Inflammatory macrophage (primary cell): ENCODE results near the gene LCP1.

Experiments
- DNase-seq, 2 donors: peaks; one replicate each; pipeline ENCODE4 v3.0.0-alpha.2; 2020 to 2022

Gene LCP1

DNA sequence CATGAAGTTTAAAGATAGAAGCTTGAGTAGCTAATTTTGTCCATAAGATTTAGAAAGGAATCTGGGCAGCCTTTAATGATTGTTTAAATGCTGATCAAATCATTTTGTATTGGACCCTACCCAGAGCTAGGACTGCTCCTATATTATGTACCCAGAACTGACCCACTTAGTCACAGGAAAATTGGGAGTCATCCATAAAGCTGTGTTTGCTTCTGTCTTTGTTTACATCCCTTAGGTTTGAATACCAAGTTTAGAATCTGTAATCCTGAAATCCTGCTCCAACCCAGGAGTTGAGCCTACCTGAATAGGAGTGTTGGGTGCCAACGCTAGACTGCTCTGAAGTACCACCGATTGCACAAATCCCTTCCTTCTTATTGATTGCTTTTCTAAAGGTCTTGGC lies 23.8 kb downstream of the LCP1 start:
- no peak for DNase-seq

DNA sequence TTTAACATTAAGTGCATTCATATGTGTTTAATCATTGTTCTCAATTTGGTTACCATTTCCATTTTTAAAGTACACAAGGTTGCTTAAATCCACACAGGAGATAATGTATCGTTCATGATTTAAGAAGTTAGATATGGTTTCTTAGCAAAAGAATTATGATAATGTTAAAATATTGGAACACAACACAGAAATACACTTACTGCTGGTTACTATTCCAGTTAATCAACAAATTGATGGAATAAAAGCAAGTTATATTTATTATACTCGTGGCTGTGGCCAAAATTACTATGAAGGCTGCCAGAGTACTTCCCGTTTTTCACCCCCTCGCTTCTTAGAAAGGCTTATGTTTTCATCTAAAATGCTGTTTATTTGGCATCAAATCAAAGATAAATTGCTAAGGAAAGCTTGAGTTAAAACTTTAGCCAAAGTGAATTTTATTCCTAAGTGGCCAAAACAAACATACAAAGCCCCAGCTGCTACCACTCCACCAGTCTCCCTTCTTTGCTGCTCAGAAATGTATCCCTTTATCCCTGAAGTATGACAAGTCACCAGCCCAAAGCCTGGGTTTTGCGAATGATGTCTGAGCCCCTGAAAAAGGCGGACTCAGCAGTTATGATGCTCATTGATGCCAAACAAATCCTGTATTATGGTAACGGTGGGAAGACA lies 27.7 kb downstream of the LCP1 start:
- no peak for DNase-seq

DNA sequence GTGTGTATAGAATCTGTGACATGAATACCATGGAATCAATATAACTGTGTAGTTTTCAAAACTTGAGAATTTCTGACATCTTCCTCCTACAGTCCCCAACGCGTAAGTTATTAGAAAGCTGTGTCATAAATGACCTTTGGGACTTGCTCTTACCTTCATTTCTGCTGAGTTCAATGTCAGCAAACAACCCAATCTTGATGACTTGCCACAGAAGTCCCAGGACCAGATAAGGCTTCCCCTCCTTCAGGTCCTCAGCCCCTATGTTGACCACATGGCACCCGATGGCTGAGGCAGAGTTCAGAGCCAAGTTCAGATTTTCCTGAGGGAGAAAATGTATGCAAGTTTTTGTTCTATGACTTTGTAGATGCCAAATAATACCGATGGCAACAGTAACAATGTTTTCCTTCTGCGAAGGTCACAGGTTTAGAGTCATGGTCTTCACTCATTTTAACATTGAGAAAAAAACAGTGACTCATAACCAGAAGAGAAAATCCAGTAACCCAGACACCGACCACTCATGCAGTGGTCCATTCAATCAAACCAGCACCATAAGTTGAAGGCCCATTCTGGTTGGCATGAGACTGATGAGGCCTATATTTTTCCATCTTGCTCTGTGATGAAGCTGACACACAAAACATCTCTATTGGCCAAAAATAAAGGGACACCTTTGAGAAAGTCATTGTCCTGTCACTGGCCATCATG lies 29.2 kb downstream of the LCP1 start:
- no peak for DNase-seq

DNA sequence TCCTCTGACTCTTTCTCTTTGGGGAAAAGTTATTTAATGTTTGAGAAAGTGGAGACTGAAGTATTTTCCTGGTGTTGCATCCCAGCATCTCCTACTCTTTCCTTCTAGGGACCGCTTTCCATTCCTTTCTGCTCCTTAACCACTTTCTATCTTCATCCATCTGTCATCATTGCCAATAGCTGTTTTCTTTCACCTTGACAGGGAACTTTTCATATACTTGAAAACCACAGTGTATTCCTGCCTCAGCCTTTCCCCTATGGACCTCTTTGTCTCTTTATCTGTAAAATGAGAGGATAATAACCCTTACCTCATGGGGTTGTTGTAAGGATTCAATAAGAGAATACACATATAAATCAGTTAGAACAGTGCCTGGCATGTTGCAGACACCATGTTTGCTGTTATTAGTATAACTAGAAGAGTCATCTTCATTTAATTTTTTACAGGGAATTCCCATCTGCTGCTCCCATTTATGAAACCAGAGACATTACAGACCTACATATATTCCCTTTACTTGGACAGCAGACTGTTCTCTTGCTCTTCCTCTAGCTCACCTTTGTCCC lies 31.8 kb downstream of the LCP1 start:
- DNase-seq: no peak

DNA sequence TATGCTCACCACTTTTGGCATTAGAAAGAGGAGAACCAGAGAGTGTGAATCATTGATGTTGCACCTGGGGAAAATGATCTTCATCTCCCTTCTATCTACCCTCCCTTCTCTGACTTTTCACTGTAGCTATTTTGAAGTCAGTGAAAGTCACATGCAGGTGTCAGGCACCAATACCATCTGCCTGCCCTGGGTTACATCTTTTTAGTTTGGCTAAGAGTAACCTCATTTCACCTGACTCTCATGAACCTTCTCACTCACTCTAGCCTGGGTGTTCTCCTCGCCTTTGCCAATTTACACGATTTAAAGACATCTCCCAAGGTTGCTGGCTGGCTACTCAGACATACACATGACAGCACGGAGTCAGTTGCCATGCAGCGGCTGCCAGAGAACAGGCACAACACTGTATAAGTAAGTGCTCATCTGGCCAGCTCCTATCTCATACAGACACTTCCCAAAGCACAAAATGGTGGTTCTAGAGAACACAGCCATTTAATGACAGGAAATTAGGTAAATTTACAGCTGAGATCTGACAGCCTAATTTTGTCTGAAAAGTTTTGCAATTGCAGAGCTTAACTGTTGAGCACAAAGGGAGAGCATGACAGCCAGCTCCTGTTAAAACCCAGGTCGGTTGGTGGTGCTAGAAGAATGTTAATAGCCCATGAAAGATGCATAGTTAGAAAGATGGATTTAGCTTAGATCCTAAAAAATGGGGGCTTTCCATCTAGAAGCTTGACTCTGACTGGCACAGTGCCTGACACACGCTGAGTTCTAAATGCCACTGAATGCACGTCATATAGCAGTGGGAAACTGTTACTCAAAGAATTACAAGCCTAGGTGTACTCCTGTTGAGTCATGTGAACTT lies 32.5 kb downstream of the LCP1 start:
- no peak for DNase-seq

GRCh38 chr13:46146898-46147297 lies 35.1 kb downstream of the LCP1 start:
- DNase-seq: no peak

DNA sequence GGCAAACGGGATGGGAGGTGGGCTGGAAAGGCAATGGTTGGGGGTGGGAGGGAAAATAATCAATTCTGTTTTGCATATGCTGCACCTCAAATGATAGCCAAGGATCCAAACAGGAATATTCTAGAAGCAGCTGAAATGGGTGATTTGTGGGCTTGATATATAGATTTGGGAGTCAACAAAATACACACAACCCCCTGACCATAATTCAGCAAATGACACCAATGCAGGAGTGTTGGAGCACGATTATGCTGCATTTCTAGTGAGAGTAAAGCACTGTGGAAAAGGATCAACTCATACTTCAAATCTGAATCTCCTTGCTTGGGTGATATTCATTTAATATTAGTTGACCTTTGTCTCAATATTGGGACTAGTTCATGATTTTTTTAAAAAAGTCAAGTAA lies 36.0 kb downstream of the LCP1 start:
- DNase-seq: no peak

GRCh38 chr13:46145135-46145534 lies 36.8 kb downstream of the LCP1 start:
- DNase-seq: no peak

DNA sequence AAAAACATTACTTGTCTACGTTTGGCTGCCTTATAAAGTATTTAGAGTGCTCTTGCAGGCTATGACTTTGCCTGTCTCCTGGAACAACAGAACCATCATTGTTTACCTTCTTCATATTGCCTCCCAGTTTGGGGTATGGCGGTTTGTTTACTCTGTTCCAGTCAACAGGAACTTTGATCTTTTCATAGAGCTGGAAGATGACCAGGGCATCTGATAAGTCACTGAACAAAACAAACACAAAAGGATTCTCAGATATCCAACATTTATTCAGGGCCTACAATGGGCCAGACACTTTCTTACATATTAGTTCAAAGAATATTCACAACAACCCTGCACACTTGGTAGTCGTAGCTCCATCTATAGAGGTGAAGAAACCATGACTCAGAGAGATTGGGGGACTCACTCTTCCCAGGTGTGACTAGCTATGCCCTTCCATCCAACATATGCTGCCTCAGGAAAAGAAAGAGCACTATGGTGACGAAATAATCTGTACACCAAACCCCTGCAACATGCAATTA lies 38.7 kb downstream of the LCP1 start:
- no peak for DNase-seq

- DNase-seq: no peak
These were observed 39.2 kb downstream of the LCP1 start for GRCh38 chr13:46142776-46143175.

GRCh38 chr13:46140044-46140443 lies 41.9 kb downstream of the LCP1 start:
- no peak for DNase-seq

DNA sequence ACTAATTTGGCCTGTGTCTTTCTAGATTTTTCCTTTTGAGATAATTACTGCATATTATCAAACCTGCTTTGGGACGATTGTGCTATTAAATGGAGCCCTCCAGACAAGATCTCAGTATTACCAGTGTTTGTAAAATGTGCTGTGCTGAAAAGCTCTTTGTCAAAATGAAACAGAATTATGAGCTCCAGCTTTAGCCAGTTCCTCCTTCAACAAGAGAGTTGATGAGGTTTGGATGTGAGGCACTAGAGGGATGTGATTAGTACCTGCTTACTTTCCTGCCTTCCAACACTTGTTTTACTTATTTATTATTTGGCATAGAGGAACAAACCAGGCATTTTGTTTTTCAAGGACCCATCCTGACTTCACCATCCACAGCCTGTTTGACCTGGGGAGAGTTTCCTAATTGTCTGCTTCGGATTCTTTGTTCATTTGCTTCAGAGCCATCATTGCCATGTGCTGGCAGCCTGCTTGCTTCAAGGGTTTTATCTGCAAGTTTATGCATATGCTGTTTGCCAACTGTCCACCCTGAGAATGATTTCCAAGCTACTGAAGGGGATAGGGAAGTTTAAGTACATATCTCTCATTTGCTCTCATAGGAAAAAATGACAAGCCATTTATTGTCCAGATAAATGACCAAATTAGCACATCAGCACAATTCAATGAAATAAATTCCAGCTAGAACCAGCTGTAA lies 44.2 kb downstream of the LCP1 start:
- DNase-seq: no peak

DNA sequence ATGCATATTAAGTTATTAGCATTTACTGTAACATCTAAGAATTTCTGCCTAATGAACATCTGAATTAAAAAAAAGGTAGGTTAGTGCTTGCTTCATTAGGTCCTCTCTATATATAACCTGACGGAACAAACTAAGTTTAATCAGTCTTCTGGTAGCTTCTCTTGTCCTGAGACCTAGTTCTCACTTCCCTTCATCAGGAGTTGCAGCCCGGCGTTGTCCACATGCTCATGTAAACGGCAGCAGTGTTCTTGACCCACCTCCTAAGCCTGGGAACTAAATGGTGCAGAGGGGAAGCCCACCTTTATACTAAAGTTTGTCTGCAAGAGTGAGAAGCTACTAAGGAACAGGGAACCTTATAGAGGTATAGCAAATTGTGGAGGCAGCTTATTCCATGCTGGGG lies 45.3 kb downstream of the LCP1 start:
- no peak for DNase-seq

DNA sequence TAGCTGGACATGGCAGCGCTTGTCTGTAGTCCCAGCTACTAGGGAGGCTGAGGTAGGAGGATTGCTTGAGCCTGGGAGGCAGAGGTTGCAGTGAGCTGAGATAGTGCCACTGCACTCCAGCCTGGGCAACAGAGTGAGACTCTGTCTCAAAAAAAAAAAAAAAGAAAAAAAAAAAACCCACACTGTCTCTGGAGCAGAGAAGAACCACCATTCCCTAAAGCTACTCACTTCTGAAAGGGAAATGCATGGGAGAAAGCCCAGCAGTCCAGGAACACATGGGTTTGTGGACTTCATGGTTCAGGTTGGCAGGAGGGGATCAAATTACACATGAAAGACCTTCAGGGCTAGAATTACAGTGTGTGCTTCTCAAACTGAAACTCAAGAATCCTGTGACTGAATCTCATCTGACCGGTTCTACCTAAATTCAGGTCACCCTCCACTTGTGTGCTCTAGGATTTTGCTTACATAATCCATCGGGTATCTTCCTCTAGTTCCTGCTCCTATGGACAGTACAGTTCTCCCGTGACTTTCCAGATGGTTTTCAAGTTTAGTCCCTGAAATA lies 46.9 kb downstream of the LCP1 start:
- no peak for DNase-seq

- DNase-seq: no peak
These were observed 47.5 kb downstream of the LCP1 start for GRCh38 chr13:46134494-46134893.

DNA sequence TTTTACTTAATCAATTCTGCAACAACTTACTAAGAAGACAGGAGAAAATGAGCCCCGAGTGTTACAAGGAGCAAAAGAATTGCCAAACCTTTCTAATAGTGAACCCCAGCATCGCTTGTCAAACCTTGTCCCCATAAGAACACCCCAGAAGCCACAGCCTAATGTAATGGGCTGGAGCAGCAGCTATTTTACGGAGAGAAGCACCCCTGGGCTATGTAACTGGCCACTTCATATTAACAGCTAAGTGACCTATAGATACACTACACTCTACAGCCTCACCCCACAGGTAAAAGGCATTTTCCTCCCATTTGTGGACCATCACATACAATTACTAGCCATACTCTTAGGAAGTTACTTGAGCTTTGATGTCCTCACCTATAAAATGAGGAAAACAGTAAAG lies 49.9 kb downstream of the LCP1 start:
- no peak for DNase-seq

DNA sequence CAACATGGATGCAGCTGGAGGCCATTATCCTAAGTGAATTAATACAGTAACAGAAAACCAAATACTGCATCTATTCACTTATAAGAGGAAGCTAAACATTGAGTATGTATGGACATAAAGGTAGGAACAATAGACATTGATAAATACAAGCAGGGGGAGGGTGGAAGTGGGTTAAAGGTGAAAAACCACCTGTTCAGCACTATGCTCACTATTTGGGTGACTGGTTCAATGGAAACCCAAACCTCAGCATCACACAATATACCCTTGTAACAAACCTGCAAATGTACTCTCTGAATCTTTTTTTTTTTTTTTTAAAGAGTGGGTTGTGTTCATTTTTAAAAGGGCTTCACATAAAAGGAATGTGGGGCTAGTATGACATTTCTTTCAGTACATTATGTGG lies 50.3 kb downstream of the LCP1 start:
- DNase-seq: no peak

GRCh38 chr13:46129955-46130618 lies 51.9 kb downstream of the LCP1 start:
- no peak for DNase-seq

GRCh38 chr13:46129124-46129523 lies 52.9 kb downstream of the LCP1 start:
- no peak for DNase-seq

- DNase-seq: no peak
These were observed 54.5 kb downstream of the LCP1 start for GRCh38 chr13:46127358-46128023.
